DND-41 (cell line): Measurements from ENCODE around the gene AOPEP.

Source experiments
- EZH2 ChIP-seq: IDR thresholded peaks from 3 replicates; pipeline ENCODE4 v1.6.1; 2012; ENCODE audit warnings: borderline replicate concordance, low read depth, mild to moderate bottlenecking, moderate library complexity, low read length, inconsistent platforms; ENCODE audit not compliant: severe bottlenecking
- TF ChIP-seq, protein P1 (sequence below): IDR thresholded peaks from 2 replicates; pipeline ENCODE4 v1.5.1; 2012; ENCODE audit warnings: borderline replicate concordance, low read length, moderate library complexity, mild to moderate bottlenecking; ENCODE audit not compliant: poor library complexity, severe bottlenecking; ENCODE audit errors: extremely low read depth

DNA sequence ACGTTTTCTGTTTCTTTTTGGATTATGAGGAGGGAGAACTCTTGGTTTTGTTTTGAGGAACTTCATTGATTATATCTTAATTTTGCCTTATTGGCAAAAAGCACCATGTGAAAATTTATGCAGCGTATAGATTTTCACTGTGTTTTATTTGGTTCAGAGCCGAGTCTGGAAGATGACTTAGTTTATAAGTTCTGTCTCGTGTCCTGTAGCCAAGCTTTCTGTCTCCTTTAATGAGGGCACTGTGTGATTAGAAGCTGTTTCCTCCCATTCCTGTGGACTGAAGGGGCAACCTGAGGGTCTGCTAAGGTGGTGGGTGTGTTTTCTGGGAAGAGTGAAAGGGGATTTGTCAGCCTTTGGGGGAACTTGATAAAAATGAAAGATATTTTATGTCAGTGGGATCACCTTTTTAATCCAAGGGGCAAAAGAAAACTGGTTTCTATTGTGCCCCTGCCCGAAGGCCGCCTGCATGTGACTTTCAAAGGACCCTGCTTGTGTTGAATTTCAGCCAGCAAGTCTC lies 328.9 kb downstream of the AOPEP start:
- TF ChIP-seq, protein P1, sequence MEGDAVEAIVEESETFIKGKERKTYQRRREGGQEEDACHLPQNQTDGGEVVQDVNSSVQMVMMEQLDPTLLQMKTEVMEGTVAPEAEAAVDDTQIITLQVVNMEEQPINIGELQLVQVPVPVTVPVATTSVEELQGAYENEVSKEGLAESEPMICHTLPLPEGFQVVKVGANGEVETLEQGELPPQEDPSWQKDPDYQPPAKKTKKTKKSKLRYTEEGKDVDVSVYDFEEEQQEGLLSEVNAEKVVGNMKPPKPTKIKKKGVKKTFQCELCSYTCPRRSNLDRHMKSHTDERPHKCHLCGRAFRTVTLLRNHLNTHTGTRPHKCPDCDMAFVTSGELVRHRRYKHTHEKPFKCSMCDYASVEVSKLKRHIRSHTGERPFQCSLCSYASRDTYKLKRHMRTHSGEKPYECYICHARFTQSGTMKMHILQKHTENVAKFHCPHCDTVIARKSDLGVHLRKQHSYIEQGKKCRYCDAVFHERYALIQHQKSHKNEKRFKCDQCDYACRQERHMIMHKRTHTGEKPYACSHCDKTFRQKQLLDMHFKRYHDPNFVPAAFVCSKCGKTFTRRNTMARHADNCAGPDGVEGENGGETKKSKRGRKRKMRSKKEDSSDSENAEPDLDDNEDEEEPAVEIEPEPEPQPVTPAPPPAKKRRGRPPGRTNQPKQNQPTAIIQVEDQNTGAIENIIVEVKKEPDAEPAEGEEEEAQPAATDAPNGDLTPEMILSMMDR = no peak
- TF ChIP-seq EZH2 = no peak
